HG03521 (cell line): Measurements from ENCODE around the gene C4orf54.

Source experiments
- ATAC-seq: cut with Tn5 transposase; IDR thresholded peaks from one replicate; pipeline ENCODE4 v1.9.1; 2021; ENCODE audit warnings: mild to moderate bottlenecking, moderate library complexity; ENCODE audit not compliant: unreplicated experiment

C4orf54 gene

DNA sequence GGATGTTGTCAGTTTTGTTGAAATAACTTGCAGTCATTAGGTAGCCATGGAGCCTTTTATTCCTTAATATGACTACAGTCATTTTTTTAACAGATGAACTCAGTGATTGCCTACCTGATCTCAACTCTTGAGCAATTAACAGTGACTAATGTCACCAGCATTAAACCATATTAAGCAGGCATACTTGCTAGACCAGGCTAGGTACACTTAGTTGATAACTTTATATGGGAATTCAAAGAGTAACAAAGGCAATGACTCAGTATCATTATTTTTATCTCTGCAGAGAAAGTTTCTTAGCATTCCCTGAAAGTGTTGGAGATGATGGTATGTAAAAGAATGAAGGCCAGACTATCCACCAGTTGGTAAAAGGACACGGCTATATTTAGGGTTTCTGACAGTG is at the start of gene C4orf54:
C4orf54 (minus strand) TSS at position 31 of the 400 bp plus-strand sequence. CDS start 3,180 bp downstream, outside the sequence.
- ATAC-seq = no peak

DNA sequence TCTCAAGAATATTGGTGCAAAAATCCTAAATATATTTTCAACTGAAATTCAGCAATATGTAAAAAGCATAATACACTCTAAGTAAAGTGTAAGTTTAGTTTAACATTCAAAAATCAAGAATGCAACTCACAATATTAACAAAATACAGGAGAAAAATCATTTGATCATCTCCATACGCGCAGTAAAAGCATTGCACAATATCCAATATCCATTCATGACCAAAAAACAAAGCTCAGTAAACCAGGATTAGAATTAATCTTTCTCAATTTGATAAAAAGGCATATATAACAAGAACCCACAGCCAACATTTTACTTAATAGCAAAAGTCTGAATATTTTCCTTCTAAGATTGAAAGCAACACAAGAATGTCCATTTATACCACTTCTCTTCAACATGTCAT is 48.3 kb upstream of the C4orf54 start:
- ATAC-seq = no peak

DNA sequence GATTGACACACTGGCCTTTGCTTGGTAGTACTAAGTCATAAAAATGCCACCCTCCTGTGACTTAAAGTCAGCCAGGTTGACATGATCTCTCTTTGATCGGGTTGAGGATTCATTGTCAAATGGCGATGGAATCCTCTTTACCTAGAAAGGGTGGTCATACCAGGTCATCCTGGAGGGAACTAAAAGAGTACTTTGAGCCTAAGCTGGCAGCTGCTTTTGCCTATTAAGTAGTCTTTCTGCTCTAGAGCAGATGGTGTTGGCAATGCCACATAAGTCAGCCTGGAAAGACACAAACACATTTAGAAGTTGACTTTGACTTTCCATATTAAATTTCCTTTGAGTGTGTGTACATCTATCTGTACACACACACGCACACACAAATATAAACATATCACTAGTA is 39.2 kb upstream of the C4orf54 start:
- no peak for ATAC-seq

DNA sequence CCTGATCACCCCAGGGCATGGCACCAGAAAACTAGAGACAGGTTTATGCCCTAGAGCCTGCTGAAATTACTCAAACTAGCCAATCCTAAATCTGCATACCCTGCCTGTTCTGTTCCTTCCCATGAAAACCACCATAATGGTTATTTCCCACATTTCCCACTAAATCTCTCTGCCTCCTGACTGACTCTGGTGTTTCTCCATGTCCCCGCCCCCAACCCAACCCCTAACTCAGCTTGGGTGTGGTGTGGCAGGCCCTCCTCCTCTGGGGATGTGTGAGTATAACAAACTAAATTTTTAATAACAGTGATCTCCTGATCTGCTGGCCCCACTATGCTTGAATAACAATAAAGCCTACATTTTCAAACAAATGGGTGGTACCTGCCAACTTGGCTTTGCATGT is 35.5 kb upstream of the C4orf54 start:
- ATAC-seq = no peak

DNA sequence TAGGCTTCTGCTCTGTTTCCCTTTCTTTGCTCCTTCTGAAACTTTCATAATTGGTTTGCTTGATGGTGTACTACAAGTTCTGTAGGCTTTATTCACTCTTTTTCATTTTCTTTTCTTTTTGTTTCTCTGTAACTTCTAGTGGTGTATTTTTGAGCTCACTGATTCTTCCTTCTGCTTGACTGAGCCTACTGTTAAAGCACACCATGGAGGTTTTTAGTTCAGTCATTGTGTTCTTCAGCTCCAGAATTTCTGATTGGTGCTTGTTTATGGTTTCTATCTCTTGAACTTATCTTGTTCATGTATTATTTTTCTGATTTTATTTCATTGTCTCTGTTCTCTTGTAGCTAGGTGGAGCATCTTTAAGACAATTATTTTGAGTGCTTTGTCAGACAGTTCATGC is 33.4 kb upstream of the C4orf54 start:
- no peak for ATAC-seq

DNA sequence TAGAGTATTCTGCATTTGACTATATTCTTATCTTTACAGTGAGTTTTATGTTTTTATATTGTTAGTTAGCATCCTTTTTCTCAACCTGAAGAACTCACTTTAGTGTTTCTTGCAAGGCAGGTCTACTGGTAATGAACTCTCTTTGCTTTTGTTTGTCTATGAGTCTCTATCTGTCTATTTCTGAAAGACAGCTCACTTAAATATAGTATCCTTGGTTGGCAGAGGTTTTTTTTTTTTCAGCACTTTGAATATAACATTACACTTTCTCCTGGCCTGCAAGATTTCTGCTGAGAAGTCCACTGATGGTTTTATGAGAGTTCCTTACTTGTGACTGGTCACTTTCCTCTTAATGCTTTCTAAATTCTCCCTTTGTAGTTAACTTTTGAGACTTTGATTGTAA is 32.8 kb upstream of the C4orf54 start:
- no peak for ATAC-seq

DNA sequence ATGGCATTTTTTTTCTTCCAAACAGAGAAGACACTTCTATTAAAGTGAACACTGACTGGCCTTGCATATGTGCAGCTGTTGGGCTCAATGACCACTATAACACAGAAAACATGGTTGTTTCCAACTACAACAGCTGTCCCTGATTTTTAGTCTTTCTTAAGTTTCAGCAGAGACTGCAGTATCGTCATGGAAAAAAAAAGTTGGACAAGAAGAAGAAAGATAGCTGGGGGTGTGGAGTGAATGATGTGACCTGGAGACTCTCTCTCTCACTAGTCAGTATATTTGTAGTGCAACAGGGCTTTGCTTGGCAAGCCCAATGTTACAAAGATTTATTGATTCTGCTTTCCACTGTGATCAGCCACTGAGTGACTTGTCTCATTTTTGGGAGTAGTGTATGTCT is 29.5 kb upstream of the C4orf54 start:
- no peak for ATAC-seq

DNA sequence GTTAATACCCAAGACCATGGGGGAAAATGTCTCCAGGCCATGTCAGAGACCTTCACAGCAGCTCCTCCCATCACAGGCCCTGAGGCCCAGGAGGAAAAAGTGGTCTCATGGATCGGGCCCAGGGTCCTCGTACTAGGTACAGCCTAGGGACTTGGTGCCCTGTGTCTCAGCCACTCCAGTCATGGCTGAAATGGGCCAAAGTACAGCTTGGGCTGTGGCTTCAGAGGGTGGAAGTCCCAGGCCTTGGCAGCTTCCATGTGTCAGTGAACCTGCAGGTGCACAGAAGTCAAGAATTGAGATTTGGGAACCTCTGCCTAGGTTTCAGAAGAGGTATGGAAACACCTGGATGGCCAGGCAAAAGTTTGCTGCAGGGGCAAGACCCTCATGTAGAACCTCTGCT is 27.6 kb upstream of the C4orf54 start:
- ATAC-seq = no peak

DNA sequence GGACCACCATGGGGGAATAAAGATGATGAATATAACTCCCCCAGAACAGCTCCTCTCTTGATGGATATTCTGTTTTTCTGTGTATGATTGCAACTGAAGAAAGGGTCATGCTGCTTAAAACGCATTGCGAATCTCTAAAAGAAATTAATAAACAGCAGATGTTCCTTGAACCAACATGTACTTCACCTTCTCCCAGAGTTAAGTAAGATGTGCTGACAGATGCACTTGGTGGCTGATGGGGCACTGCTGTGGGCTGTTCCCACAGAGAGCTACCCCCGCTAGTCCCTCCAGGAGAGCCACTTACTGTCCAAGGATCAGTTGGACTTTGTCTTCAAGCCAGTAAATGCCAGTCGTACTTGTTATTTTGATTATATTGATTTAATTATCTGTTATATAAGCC is 26.3 kb upstream of the C4orf54 start:
- ATAC-seq = no peak

DNA sequence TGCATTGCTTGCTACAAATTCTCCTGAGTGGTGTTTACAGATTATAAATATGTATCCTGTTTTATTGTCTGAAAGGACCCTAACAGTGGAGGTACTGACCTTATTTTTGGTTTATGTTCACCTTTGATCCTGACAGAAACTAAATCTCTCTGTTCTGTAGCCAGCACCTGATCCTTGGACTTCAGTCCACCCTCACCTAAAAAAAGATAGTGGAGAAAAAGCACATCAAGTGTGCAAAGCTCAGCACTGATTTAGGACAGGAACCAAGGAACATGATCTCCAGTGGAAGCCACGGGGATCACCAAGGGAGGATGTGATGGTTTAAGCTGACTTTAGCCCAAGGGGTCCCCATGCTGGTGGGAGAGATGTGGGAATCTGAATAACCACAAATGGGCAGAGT is 22.3 kb upstream of the C4orf54 start:
- ATAC-seq = no peak

DNA sequence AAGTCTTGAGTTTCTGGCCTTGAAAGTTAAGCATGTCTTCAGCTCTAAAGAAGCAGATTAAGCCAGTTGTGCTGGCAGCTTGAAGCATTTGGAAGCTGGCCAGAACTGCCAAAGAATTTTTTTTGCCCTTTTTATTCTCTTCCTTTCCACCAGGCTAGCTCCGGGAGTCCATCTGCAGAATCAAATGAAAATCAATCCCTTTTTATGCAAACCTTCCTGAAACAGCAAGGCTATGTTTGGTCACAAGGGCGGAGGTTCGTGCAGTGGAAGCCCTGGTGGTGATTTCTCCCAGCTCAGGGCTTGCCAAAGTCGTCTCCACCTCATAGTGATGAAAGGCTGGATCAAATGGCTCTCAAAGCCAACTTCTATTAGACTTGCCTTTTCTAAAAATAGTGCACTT is 21.6 kb upstream of the C4orf54 start:
- ATAC-seq = no peak

DNA sequence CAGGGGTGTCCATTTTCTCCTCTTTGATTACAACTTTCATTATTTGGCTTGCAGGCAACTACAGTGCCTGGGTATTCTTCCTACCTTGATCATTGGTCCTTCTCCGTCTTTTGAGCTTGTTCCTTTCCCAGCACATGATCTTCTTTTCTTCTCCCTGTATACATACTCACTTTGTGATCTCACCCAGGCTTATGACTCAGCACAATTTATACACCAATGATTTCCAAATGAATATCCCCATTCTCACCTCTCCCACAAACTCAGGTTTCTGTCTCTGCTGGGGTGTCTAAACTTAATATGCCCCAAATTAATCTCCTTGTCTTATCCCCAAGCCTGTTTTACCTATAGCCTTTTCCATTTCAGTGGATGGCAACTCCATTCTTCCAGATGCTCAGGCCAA is 19.5 kb upstream of the C4orf54 start:
- ATAC-seq = no peak

DNA sequence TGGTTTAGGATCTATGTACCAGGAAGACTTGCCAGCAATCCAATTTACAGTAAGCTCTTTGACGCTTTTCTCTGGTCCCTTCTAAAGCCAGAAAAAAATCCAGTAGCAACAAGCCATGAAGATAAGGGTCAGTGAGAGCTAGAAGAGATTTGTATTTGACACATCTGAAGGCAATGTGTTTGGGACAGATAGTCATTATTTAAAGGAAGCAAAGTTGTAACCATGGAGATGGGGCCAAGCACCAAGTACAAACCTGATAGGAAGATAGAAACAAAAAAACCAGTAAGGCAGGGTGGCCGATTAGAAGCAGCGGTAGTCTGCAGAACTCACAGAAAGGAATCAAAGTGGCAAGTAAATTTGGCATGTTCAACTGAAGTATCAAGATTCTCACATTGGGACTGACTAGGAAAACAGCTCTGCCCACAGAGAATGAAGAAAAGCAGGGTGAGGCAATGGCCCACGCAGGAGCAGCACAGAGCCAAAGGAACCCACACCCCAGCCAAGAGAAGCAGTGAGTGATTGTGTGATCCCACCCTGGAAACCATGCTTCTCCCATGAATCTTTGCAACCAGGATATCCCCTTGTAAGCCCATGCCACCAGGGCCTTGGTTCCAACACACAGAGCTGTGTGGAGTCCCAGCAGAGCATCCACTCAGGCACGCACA is 12.9 kb upstream of the C4orf54 start:
- no peak for ATAC-seq

DNA sequence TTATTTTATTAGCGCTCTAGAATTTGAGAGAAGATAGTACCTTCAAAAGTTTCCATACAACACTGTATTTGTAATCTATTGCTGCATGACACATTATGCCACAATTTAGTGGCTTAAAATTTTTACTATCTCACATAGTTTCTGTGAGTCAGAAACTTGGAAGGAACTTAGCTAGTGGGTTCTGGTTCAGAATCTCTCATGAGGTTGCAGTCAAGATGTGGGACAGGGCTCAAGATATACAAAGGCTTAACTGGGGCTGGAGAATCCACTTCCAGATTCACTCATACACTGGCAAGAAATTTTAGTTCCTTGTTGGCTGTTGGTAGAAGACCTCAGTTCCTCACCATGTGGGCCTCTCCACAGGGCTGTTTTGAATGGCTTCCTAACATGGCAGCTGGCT is 11.5 kb upstream of the C4orf54 start:
- ATAC-seq = no peak

DNA sequence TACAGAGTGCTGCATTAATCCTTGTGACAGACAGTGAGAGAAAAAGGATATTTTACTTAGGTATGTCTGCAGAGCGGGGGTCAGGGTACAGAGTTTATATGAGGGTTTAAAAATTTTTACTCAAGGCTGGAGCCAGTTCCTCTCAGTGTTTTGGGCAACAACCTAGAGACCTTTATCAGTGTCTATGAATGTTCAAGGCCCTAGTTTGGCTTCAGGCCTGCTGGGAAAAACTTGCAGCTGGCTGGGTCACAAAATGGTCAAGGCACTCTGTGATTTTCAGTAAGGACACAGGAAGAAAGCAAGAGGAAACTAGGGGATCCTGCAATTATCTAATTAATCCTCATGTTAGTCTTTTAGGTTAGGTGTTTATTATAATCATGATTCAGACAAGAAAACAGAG is 10.8 kb upstream of the C4orf54 start:
- ATAC-seq = no peak

DNA sequence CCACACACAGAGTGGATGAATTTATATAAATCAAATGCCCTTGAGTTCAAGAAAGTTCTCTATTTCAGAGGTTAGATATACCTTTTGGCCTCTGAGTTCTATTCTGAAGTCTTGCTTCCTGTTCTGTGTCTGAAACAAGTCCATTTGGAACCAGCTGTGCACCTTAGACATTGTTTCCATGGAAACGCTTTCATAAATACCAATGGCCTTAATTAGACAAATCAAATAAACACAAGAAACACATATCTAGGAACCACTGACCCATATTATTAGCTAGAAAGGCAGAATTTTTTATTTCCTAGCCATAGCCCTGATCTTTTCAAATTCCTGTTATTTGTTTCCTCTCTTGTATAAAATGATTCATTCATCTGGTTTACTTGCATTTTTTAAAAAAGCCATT is 8.4 kb upstream of the C4orf54 start:
- ATAC-seq = no peak

DNA sequence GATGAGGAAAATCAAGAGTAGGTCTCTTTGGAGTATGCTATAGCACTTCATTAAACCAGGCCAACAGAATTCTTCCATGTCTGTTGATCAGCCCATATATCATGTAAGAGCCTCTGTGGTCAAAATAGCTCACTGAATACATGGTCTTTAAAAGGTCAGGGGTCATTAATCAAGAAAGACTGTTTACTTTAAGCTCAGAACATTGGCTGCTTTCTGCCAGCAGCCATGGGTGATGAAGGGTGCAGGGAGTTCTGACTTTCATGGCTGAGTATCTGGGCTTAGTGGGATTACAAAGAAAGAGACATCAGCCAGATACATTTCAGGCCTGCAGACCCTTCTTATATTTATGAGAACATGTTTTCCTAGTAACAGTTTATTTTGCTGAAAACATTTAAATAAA is 7.1 kb upstream of the C4orf54 start:
- no peak for ATAC-seq

DNA sequence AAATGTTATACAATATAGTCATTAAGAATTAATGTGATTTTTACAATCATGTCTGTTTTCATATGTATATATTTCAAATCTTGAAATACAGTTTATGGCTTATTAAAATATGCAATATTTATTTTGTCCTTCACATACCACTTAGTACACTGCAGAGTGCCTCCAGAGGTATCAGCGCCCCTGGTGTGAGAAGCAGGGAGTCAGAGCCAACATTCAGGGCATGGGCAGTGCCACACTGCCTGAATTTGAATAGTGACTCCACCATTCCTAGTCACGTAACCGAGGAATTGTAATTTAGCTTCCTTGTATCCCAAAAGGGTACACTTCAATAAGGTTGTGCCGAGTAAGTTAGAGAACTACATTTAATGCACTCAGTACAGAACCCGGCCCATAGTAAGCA is 4.3 kb upstream of the C4orf54 start:
- ATAC-seq = no peak

DNA sequence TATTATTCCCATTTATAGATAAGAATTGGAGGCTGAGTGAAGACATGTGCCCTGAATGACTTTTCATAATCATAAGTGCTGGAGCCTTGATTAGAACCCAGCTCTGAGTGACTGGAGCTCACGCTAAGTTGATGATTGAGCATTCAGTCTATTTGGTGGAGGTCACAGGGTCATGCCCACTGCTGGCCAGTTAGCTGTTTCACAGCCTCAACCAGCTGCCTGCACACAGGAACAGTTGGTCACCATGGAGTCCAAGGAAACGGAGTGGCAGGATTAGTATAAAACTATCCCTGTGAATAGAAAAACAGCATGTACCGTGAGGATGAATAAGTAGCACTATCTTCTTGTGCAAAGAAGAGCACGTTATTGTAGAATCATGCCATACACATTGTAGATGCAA is 1.0 kb upstream of the C4orf54 start:
- ATAC-seq = no peak

DNA sequence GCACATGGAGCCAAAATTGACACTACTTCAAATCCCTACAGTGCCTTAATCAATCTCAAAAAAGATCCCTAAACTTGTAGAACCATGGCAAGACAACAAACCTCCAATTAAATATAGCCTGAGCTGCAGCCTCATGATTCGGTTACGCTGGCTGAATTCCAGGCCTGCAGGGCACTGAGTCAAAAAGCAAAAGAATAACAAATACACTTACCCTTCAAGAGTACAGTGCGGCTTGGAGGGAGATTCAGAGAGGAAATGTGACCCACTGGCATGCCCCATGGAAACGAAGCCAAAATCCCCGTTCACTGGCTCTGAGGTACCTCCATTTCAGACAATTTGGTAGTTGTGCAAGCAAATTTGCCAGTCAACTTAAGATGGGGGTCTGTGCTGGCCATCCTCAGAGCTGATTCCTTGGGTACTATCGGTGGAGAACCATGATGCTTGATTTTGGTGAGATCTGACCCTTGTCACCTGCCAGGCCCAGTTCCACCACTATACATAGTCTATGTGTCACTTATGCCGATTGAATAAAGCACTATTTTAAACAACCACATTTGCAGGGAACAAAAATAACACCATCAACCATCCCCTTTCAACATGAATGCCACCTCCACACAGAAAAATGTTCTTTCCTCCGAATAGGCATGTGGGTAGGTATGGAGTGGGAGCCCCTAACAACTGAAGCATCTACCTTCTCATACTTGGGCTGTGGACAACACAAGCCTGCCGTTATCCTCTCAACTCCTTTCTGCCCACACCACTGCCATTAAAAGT is 2.1 kb downstream of the C4orf54 start:
- no peak for ATAC-seq

DNA sequence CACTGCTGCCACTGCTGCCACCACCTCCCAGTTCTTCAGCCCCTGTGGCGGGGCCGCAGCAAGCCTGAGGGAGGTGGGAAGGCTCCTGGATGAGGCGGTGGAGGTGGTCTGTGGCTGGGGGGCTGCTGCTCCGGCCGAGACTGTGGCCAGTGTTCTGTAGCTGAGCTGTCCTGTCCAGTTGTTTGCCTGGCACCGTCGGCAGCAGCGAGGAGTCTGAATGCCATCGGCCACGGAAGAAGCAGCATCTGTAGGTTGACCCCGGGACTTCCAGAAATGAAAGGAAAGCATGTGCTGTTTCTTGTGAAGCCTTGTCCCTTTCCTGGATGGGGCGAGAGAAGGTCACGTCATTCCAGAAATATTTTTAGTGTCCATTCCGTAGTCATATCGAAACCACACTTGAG is 3.3 kb downstream of the C4orf54 start:
- ATAC-seq = no peak

DNA sequence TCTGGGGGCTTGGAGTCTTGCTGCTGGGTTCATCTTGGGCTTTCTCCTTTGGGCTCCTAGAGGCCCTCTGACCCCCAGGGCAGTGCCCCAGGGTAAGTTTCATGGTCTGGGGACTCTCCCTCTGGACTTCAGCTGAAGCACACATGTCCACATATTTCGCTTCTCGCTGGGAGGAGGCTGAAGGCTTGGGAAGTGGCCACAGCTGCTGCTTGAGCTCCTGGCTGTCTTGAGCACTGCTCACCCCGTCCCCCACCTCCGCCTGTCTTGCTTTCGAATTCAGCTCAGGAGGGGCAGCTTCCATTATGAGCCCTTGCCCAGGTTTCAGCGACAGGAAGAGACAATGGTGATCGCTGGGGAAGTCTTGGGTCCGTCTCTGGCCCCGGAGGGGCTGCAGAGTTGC is 3.7 kb downstream of the C4orf54 start:
- no peak for ATAC-seq
